ENCODE measurements around the gene TMED4.
"Not testable (repeated sequence)": the region's sequence is repeated elsewhere in the genome, so short reads cannot be mapped to it uniquely, and the experiment has no call there.

TMED4 gene

DNA sequence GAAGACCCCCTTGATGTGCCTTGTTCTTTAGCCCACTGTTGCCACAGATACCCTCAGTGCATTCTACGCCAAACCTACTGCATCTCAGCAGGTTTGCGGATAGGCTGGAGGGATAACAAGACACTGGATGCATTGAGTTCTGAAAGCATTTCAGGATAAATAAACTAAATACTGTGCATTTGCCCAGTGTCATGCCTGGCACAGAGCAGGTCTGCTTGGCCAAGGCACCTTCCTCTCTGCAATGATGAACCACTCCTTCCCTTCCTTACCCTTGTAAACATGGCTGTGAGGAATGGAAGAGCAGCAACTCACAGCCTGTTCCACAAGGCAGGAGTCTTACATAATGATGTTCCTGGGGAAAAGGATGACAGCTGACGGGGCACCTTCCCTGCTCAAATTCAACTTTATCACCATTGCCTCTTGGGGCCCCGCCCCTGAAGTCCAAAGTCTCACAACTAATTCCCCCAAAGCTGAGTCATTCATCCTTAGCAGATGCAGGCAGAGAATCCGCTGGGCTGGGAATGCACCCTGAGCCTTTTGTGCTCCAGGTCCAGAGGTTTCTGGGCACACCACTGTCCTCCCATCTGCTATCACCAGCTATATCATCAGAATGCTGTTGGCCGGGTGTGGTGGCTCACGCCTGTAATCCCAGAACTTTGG is 19.9 kb downstream of the TMED4 start:
- Histone ChIP-seq H3K27me3 (no peaks in the 10 kb centered on the region), H3K4me2 (no peak overlapping the region), H3K9me3 (replicated peaks in 1 of 11) (no peaks in the 10 kb centered on the region), H3K4me3 (no peak overlapping the region), H3K36me3 (peaks cover 31 to 40% (median 39%) of the 10 kb centered on the region in 11 experiments), H3K4me1 (peaks cover 0 to 5% (median 0%) of the 10 kb centered on the region in 10 experiments; a peak in 3 of 20 replicates), H3K9ac (no peak overlapping the region), H4K20me1 (peaks cover 9 to 65% (median 50%) of the 10 kb centered on the region in 11 experiments; a peak in 21 of 22 replicates), H3K27ac (no peak overlapping the region)
- no peak for TF ChIP-seq Cebpa-rat (IDR thresholded peaks at IDR 0.05)

DNA sequence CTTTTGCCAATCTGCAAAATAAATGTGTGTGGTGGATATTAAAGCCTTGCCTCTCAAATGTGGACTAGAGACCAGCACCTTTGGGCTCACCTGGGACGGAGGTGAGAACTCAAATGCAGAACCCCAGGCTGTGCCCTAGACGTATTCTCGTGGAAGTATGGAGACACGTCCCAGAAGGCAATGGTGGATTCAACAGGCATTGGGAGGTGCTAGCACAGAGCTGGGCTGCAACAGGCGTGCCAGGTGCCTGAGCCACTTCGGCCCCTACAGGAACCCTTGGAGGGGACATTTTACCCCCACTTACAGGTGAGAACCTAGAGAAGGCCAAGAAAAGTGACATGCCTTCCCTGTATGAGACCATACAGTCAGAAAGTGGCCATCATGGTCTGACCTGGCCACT is 20.6 kb downstream of the TMED4 start:
- Histone ChIP-seq H3K27me3 (no peaks in the 10 kb centered on the region), H3K9ac (no peak overlapping the region), H3K27ac (no peak overlapping the region), H4K20me1 (peaks cover 9 to 59% (median 44%) of the 10 kb centered on the region in 11 experiments; a peak in 21 of 22 replicates), H3K4me3 (no peak overlapping the region), H3K4me2 (no peak overlapping the region), H3K4me1 (peaks cover 0 to 6% (median 0%) of the 10 kb centered on the region in 10 experiments; a peak in 3 of 20 replicates), H3K36me3 (peaks cover 26 to 34% (median 33%) of the 10 kb centered on the region in 11 experiments), H3K9me3 (replicated peaks in 1 of 11) (no peaks in the 10 kb centered on the region)
- TF ChIP-seq Cebpa-rat (IDR thresholded peaks at IDR 0.05), result no peak

DNA sequence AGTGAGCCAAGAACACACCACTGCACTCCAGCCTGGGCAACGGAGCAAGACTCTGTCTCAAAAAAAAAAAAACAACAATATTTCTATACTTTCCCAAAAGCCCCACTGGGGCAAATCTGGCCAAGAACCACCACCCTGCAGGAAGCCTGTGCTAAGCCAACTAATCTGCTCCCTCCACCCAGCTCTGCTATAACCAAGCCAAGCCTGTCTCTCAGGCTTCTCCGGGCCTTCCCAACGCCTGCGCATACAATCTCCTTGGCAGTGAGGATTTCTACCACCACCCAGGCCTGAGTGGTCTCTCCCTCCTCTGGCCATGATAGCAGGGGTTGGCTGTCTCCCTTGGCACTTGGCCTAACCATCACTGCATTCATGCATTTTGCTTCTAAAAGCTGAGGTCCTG is 22.5 kb downstream of the TMED4 start:
- H3K27ac ChIP-seq, result no peak overlapping the region
- peaks cover 0 to 39% (median 24%) of the 10 kb centered on the region in 11 experiments; a peak in 18 of 22 replicates for H4K20me1 ChIP-seq
- peaks cover 8 to 16% (median 15%) of the 10 kb centered on the region in 11 experiments for H3K36me3 ChIP-seq
- no peaks in the 10 kb centered on the region for H3K9me3 ChIP-seq (replicated peaks in 1 of 11)
- H3K9ac ChIP-seq, result no peak overlapping the region
- TF ChIP-seq Cebpa-rat (IDR thresholded peaks at IDR 0.05), result no peak
- H3K4me3 ChIP-seq, result no peak overlapping the region
- peaks cover 0 to 7% (median 0%) of the 10 kb centered on the region in 10 experiments; a peak in 3 of 20 replicates for H3K4me1 ChIP-seq
- H3K4me2 ChIP-seq, result no peak overlapping the region
- H3K27me3 ChIP-seq, result no peaks in the 10 kb centered on the region

DNA sequence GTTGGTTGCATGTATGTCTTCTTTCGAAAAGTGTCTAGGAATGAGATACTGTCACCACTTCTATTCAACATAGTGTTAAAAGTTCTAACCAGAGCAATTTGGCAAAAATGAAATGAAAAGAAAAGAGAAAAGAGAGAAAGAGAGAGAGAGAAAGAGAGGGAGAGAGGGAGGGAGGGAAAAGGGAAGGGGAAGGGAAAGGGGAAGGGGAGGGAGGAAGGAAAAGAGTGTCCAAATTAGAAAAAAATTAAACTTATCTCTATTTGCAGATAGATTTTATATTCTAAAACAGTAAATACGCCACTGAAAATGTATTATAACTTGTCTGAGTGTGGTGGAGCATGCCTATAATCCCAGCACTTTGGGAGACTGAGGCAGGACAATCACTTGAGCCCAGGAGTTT is 24.5 kb downstream of the TMED4 start:
- no peaks in the 10 kb centered on the region for H3K9me3 ChIP-seq (replicated peaks in 1 of 11)
- no peak for TF ChIP-seq Cebpa-rat (IDR thresholded peaks at IDR 0.05)
- H3K4me3 ChIP-seq, result no peak overlapping the region
- peaks cover 0 to 7% (median 0%) of the 10 kb centered on the region in 10 experiments; a peak in 3 of 20 replicates for H3K4me1 ChIP-seq
- no peak overlapping the region for H3K27ac ChIP-seq
- H3K36me3 ChIP-seq, result no peaks in the 10 kb centered on the region
- no peak overlapping the region for H3K4me2 ChIP-seq
- H4K20me1 ChIP-seq, result peaks cover 0 to 22% (median 9%) of the 10 kb centered on the region in 11 experiments; a peak in 9 of 22 replicates
- H3K27me3 ChIP-seq, result no peaks in the 10 kb centered on the region
- no peak overlapping the region for H3K9ac ChIP-seq

DNA sequence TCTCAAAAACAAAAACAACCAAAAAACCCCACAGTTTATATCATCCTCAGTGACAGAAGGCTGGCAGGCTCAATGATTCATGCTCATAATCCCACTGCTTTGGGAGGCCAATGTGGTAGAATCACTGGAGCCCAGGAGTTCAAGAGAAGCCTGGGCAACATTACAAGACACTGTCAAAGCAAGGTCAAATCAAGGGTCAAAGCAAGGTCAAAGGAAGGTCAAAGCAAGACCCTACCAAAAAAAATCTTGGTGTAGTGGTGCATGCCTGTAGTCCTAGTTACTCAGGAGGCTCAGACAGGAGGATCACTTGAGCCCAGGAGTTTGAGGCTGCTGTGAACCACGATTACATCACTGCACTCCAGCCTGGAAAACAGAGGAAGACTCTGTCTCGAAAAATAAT is 26.7 kb downstream of the TMED4 start:
- no peaks in the 10 kb centered on the region for H3K27me3 ChIP-seq
- peaks cover 0 to 7% (median 0%) of the 10 kb centered on the region in 10 experiments; a peak in 2 of 20 replicates for H3K4me1 ChIP-seq
- H4K20me1 ChIP-seq, result peaks cover 0 to 5% (median 0%) of the 10 kb centered on the region in 11 experiments; a peak in 2 of 22 replicates
- H3K9me3 ChIP-seq (replicated peaks in 1 of 11), result no peaks in the 10 kb centered on the region
- no peak overlapping the region for H3K4me2 ChIP-seq
- no peak overlapping the region for H3K27ac ChIP-seq
- TF ChIP-seq Cebpa-rat (IDR thresholded peaks at IDR 0.05), result no peak
- H3K9ac ChIP-seq, result no peak overlapping the region
- H3K4me3 ChIP-seq, result no peak overlapping the region
- no peaks in the 10 kb centered on the region for H3K36me3 ChIP-seq

DNA sequence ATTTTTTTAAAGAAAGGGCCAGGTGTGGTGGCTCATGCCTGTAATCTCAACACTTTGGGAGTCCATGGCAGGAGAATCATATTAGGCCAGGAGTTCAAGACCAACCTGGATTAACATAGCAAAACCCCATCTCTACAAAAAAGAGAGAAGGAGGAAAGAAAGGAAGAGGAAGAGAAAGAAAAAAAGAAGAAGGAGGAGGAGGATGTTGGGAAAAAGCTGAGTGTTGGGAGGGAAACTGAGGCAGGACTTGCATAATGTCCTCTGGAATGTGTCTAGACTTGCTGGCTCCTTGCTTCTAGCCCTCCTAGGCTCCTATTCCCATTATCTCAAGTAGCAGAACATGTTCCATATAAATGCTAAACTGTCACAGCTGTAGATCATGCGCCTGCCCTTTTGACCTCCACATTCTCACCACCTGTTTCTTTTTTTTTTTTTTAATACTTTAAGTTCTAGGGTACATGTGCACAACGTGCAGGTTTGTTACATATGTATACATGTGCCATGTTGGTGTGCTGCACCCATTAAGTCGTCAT is 29.5 kb downstream of the TMED4 start:
- H3K4me2 ChIP-seq; H3K27me3 ChIP-seq; H3K4me1 ChIP-seq; H3K36me3 ChIP-seq; H3K4me3 ChIP-seq; H3K9ac ChIP-seq; H3K9me3 ChIP-seq (replicated peaks in 1 of 11); H4K20me1 ChIP-seq; H3K27ac ChIP-seq: not testable (repeated sequence)

DNA sequence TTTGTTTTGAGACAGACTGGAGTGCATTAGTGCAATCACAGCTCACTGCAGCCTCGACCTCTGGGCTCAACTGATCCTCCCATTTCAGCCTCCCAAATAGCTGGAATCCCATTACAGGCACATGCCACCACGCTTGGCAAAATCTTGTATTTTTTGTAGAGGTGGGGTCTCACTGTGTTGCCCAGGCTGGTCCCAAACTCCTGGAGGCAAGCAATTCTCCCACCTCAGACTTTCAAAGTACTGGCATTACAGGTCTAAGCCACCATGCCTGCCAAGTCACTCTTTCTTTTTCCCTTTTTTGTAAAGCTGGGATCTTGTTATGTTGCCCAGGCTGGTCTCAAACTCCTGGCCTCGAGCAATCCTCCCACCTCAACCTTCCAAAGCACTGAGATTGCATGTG is 32.6 kb downstream of the TMED4 start:
- no peaks in the 10 kb centered on the region for H4K20me1 ChIP-seq
- 0 out of 20 replicates have a peak, but pooled peaks cover 0 to 4% (median 0%) of the 10 kb centered on the region in 10 experiments for H3K4me1 ChIP-seq
- no peak overlapping the region for H3K4me3 ChIP-seq
- no peaks in the 10 kb centered on the region for H3K9me3 ChIP-seq (replicated peaks in 1 of 11)
- no peak overlapping the region for H3K27ac ChIP-seq
- no peaks in the 10 kb centered on the region for H3K36me3 ChIP-seq
- H3K9ac ChIP-seq, result no peak overlapping the region
- TF ChIP-seq Cebpa-rat (IDR thresholded peaks at IDR 0.05), result no peak
- no peak overlapping the region for H3K4me2 ChIP-seq
- H3K27me3 ChIP-seq, result no peaks in the 10 kb centered on the region

DNA sequence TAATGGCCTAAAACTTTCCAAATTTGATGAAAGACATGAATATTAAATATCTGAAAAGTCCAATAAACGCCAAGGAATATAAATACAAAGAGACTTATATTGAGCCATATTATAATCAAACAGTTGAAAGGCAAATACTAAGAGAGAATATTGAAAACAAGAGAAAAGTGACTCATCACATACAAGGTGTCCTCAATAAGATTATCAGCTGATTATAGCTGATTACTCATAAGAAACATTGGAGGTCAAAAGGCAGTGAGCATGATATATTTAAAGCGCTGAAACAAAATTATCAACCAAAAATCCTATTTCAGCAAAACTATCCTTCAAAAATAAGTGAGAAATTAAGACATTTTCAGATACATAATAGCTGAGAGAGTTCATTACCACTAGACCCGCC is 33.1 kb downstream of the TMED4 start:
- Histone ChIP-seq H3K4me2 (no peak overlapping the region), H3K4me1 (peaks cover 0 to 4% (median 0%) of the 10 kb centered on the region in 10 experiments; a peak in 3 of 20 replicates), H3K9ac (no peak overlapping the region), H3K36me3 (no peaks in the 10 kb centered on the region), H3K4me3 (no peak overlapping the region), H3K27me3 (no peaks in the 10 kb centered on the region), H4K20me1 (no peaks in the 10 kb centered on the region), H3K27ac (no peak overlapping the region), H3K9me3 (replicated peaks in 1 of 11) (no peaks in the 10 kb centered on the region)
- no peak for TF ChIP-seq Cebpa-rat (IDR thresholded peaks at IDR 0.05)

DNA sequence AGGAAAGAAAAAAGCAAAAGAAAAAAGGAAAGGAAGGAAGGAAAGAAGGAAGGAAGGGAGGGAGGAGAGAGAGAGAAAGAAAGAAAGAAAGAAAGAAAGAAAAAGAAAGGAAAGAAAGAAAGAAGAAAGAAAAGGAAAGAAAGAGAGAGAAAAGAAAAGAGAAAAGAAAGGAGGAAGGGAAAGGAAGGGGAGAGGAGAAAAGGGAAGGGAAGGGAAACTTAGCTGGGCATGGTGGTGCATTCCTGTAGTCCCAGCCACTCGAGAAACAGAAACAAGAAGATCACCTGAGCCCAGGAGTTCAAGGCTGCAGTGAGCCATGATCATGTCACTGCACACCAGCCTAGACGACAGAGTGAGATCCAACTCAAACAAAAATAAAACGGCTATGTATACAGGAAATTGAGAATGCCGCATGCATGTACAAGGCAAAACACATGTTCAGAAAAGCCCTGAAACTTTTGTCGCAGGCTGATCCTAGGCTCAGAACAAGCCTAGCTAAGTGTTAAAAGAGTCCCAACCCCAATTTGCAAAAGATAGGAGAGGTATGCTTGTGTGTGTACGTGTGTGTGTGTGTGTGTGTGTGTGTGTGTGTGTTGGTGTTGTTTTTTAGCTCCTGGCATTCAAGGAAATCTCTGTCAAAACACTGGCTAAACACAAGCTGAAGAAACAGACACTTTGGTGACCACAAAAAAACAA is 34.3 kb downstream of the TMED4 start:
- Histone ChIP-seq H3K4me2 (no peak overlapping the region), H3K9me3 (replicated peaks in 1 of 11) (no peaks in the 10 kb centered on the region), H3K4me3 (no peak overlapping the region), H4K20me1 (no peaks in the 10 kb centered on the region), H3K9ac (no peak overlapping the region), H3K36me3 (no peaks in the 10 kb centered on the region), H3K27ac (no peak overlapping the region), H3K4me1 (peaks cover 0 to 15% (median 2%) of the 10 kb centered on the region in 10 experiments; a peak in 6 of 20 replicates), H3K27me3 (no peaks in the 10 kb centered on the region)
- no peak for TF ChIP-seq Cebpa-rat (IDR thresholded peaks at IDR 0.05)
